ENCODE results near the gene DLGAP1. TPM values are rescaled to one million over a fixed set of nuclear protein-coding genes. Genes with fewer than 3 reads are reported as not detected.

DLGAP1 gene
- total RNA-seq, 1 experiment from 2014 or later, result not detected

GRCh38 chr18:3727274-3727673 is 727.8 kb downstream of the DLGAP1 start:
- Mint-ChIP-seq H3K27ac (ENCODE audit: low read depth, unreplicated experiment) (no peak overlapping the region), H3K4me1 (ENCODE audit: insufficient read depth, unreplicated experiment) (no peaks in the 10 kb centered on the region), H3K36me3 (ENCODE audit: insufficient read depth, unreplicated experiment) (no peaks in the 10 kb centered on the region), H3K4me3 (ENCODE audit: unreplicated experiment) (no peak overlapping the region), H3K27me3 (ENCODE audit: insufficient read depth, unreplicated experiment) (peaks cover 36% of the 10 kb centered on the region), H3K9me3 (ENCODE audit: unreplicated experiment) (no peaks in the 10 kb centered on the region)
- intact Hi-C loops (cut with micrococcal nuclease), result no loop called here
- DNase-seq (ENCODE audit: unreplicated experiment), result no peak
- TF ChIP-seq CTCF (IDR thresholded peaks at IDR 0.05; ENCODE audit: unreplicated experiment), result no peak
- ChIA-PET POLR2A (no interaction called here), CTCF (no interaction called here)
- no TSS peak for BruUV-seq (replicated peaks)

- H3K36me3 Mint-ChIP-seq (ENCODE audit: insufficient read depth, unreplicated experiment), result no peaks in the 10 kb centered on the region
- intact Hi-C loops (cut with micrococcal nuclease), result no loop called here
- no peak for TF ChIP-seq CTCF (IDR thresholded peaks at IDR 0.05; ENCODE audit: unreplicated experiment)
- H3K9me3 Mint-ChIP-seq (ENCODE audit: unreplicated experiment), result no peaks in the 10 kb centered on the region
- no peak overlapping the region for H3K27ac Mint-ChIP-seq (ENCODE audit: low read depth, unreplicated experiment)
- CTCF ChIA-PET, result no interaction called here
- POLR2A ChIA-PET, result no interaction called here
- peaks cover 28% of the 10 kb centered on the region for H3K27me3 Mint-ChIP-seq (ENCODE audit: insufficient read depth, unreplicated experiment)
- no peaks in the 10 kb centered on the region for H3K4me1 Mint-ChIP-seq (ENCODE audit: insufficient read depth, unreplicated experiment)
- no peak overlapping the region for H3K4me3 Mint-ChIP-seq (ENCODE audit: unreplicated experiment)
- no peak for DNase-seq (ENCODE audit: unreplicated experiment)
- BruUV-seq (replicated peaks), result no TSS peak
Measured at GRCh38 chr18:3726238-3726951, 728.7 kb downstream of the DLGAP1 start.

GRCh38 chr18:3725115-3725514 is 730.0 kb downstream of the DLGAP1 start:
- no TSS peak for BruUV-seq (replicated peaks)
- no peak overlapping the region for H3K4me3 Mint-ChIP-seq (ENCODE audit: unreplicated experiment)
- ChIA-PET POLR2A (no interaction called here), CTCF (interaction anchor here (0.5 to 1.4 kb wide), 2 partner anchors 14 to 22 kb away, joined by 3 to 4 read pairs; no protein-coding TSS in a partner anchor)
- no peaks in the 10 kb centered on the region for H3K4me1 Mint-ChIP-seq (ENCODE audit: insufficient read depth, unreplicated experiment)
- H3K36me3 Mint-ChIP-seq (ENCODE audit: insufficient read depth, unreplicated experiment), result no peaks in the 10 kb centered on the region
- peaks cover 24% of the 10 kb centered on the region for H3K27me3 Mint-ChIP-seq (ENCODE audit: insufficient read depth, unreplicated experiment)
- no peak overlapping the region for H3K27ac Mint-ChIP-seq (ENCODE audit: low read depth, unreplicated experiment)
- intact Hi-C loops (cut with micrococcal nuclease), result no loop called here
- no peak for DNase-seq (ENCODE audit: unreplicated experiment)
- TF ChIP-seq CTCF (IDR thresholded peaks at IDR 0.05; ENCODE audit: unreplicated experiment), result no peak
- H3K9me3 Mint-ChIP-seq (ENCODE audit: unreplicated experiment), result no peaks in the 10 kb centered on the region

GRCh38 chr18:3723554-3723953 is 731.6 kb downstream of the DLGAP1 start:
- Mint-ChIP-seq H3K27ac (ENCODE audit: low read depth, unreplicated experiment) (no peak overlapping the region), H3K4me3 (ENCODE audit: unreplicated experiment) (no peak overlapping the region)
- intact Hi-C loops (cut with micrococcal nuclease), result no loop called here

More at GRCh38 chr18:3723554-3723953, 731.6 kb downstream of the DLGAP1 start:
- H3K9me3 Mint-ChIP-seq (ENCODE audit: unreplicated experiment), result no peaks in the 10 kb centered on the region
- ChIA-PET POLR2A (interaction anchor here (0.7 kb wide), 1 partner anchor 297 kb away, joined by 3 read pairs; no protein-coding TSS in a partner anchor), CTCF (interaction anchor here (1.0 to 1.4 kb wide), 4 partner anchors 8 to 277 kb away, joined by 3 to 4 read pairs (median 3); no protein-coding TSS in a partner anchor)
- no peak for TF ChIP-seq CTCF (IDR thresholded peaks at IDR 0.05; ENCODE audit: unreplicated experiment)
- BruUV-seq (replicated peaks), result no TSS peak
- no peak for DNase-seq (ENCODE audit: unreplicated experiment)
- H3K27me3 Mint-ChIP-seq (ENCODE audit: insufficient read depth, unreplicated experiment), result peaks cover 24% of the 10 kb centered on the region
- no peaks in the 10 kb centered on the region for H3K36me3 Mint-ChIP-seq (ENCODE audit: insufficient read depth, unreplicated experiment)
- no peaks in the 10 kb centered on the region for H3K4me1 Mint-ChIP-seq (ENCODE audit: insufficient read depth, unreplicated experiment)
